Neural cell (in vitro differentiated cells): ENCODE data around the gene NCS1.

Experiments
- CTCF ChIP-seq: fragments of 450-650 bp; IDR thresholded peaks from 2 replicates; pipeline ENCODE4 v1.5.1; 2014; ENCODE audit warnings: antibody characterized with exemption, mild to moderate bottlenecking, moderate library complexity; ENCODE audit not compliant: poor library complexity, severe bottlenecking
- EP300 ChIP-seq: fragments of 450-650 bp; conservative IDR thresholded peaks from 2 replicates; pipeline ENCODE4 v1.6.1; 2014; ENCODE audit warnings: antibody characterized with exemption, mild to moderate bottlenecking, moderate library complexity; ENCODE audit not compliant: poor library complexity, severe bottlenecking
- EZH2 ChIP-seq: fragments of 200-600, 300-800 bp; shearing (Covaris generic), sonication (generic); IDR thresholded peaks from 2 replicates; pipeline ENCODE4 v1.6.1; 2014; ENCODE audit warnings: antibody characterized with exemption, low read length, borderline replicate concordance, mild to moderate bottlenecking; ENCODE audit not compliant: insufficient read depth, poor library complexity, severe bottlenecking
- RAD21 ChIP-seq: fragments of 450-650 bp; conservative IDR thresholded peaks from 2 replicates; pipeline ENCODE4 v1.6.1; 2014; ENCODE audit warnings: antibody characterized with exemption, mild to moderate bottlenecking, moderate library complexity
- SMC3 ChIP-seq: fragments of 450-650 bp; conservative IDR thresholded peaks from 2 replicates; pipeline ENCODE4 v1.6.1; 2014; ENCODE audit warnings: antibody characterized with exemption, mild to moderate bottlenecking, moderate library complexity; ENCODE audit not compliant: poor library complexity
- TAF1 ChIP-seq: IDR thresholded peaks from 2 replicates; pipeline ENCODE4 v1.6.1; 2012; ENCODE audit warnings: low read depth

- TF ChIP-seq CTCF (no peak), EZH2 (no peak), TAF1 (no peak), RAD21 (no peak), EP300 (no peak), SMC3 (no peak)
These were observed 30.1 kb upstream of the NCS1 start for GRCh38 chr9:130142056-130142455.
